HEK293 (cell line): ENCODE measurements around the gene ITSN1.
A peak's percentile ranks its signal among the peaks of the same experiment; 100 is the strongest.
"Not testable (repeated sequence)": the region's sequence is repeated elsewhere in the genome, so short reads cannot be mapped to it uniquely, and the experiment has no call there.

Experiments
- CTCF ChIA-PET: fragments of 350-600 bp; formaldehyde crosslinking; extraction: SDS; loops from one replicate; lab custom pipeline; 2021; ENCODE audit warnings: antibody characterized with exemption; lab: Yijun Ruan, JAX
- POLR2A ChIA-PET: fragments of 300-600 bp; formaldehyde crosslinking; extraction: SDS; loops from one replicate; lab custom pipeline; 2020; ENCODE audit warnings: antibody characterized with exemption, inconsistent platforms; lab: Yijun Ruan, JAX
- H3K27ac ChIP-seq: fragments of 200-500 bp; sonication (Bioruptor generic); 2 replicates; pipeline ENCODE4 v1.5.1; 2014; ENCODE audit warnings: low read depth, low read length, control low read depth, inconsistent platforms; ENCODE audit errors: extremely low read depth
- H3K36me3 ChIP-seq, 2 experiments: fragments of 200-500 bp in 1 of 2; sonication (Bioruptor generic) in 1 of 2; 1 replicate in 1 of 2; 2 replicates in 1 of 2; pipeline ENCODE4 v1.5.1; 2014 to 2017; ENCODE audit warnings: inconsistent platforms in 2 of 2, low read length in 2 of 2; ENCODE audit not compliant: control insufficient read depth in 2 of 2, insufficient read depth in 1 of 2
- H3K4me1 ChIP-seq: fragments of 200-500 bp; sonication (Bioruptor generic); 2 replicates; pipeline ENCODE4 v1.5.1; 2014; ENCODE audit warnings: mild to moderate bottlenecking, low read length, inconsistent platforms; ENCODE audit not compliant: control insufficient read depth, insufficient read depth
- H3K4me3 ChIP-seq: 2 replicates; pipeline ENCODE4 v1.5.1; 2011; ENCODE audit warnings: low read depth, mild to moderate bottlenecking, control low read depth, low read length, moderate library complexity
- H3K9me3 ChIP-seq: fragments of 200-500 bp; sonication (Bioruptor generic); 2 replicates; pipeline ENCODE4 v1.5.1; 2014; ENCODE audit warnings: low read depth, low read length, inconsistent platforms; ENCODE audit not compliant: control insufficient read depth, insufficient read depth
- OSR2 ChIP-seq: fragments of 450-650 bp; formaldehyde crosslinking; IDR thresholded peaks from 2 replicates; pipeline ENCODE4 v1.5.1; 2016; ENCODE audit warnings: missing biosample characterization, missing genetic modification characterization
- PRDM10 ChIP-seq: fragments of 450-650 bp; formaldehyde crosslinking; IDR thresholded peaks from 2 replicates; pipeline ENCODE4 v1.5.1; 2016; ENCODE audit warnings: missing biosample characterization, missing genetic modification characterization
- REPIN1 ChIP-seq: fragments of 450-650 bp; formaldehyde crosslinking; IDR thresholded peaks from 2 replicates; pipeline ENCODE4 v1.5.1; 2017; ENCODE audit warnings: missing biosample characterization, missing genetic modification characterization, low read depth
- SETDB1 ChIP-seq: IDR thresholded peaks from one replicate; pipeline ENCODE4 v1.6.1; 2017; ENCODE audit warnings: mild to moderate bottlenecking, low read length, moderate library complexity, mixed read lengths; ENCODE audit not compliant: insufficient read length
- ZNF157 ChIP-seq: fragments of 450-650 bp; formaldehyde crosslinking; IDR thresholded peaks from 2 replicates; pipeline ENCODE4 v1.5.1; 2016; ENCODE audit warnings: missing biosample characterization, missing genetic modification characterization
- ZNF26 ChIP-seq: fragments of 450-650 bp; formaldehyde crosslinking; IDR thresholded peaks from 2 replicates; pipeline ENCODE4 v1.5.1; 2016; ENCODE audit warnings: missing biosample characterization, missing genetic modification characterization
- ZNF449 ChIP-seq: fragments of 450-650 bp; formaldehyde crosslinking; IDR thresholded peaks from 2 replicates; pipeline ENCODE4 v1.5.1; 2017; ENCODE audit warnings: missing biosample characterization, mild to moderate bottlenecking, missing genetic modification characterization, moderate library complexity
- ZNF544 ChIP-seq: fragments of 450-650 bp; formaldehyde crosslinking; IDR thresholded peaks from 2 replicates; pipeline ENCODE4 v1.5.0; 2017; ENCODE audit warnings: missing biosample characterization, missing genetic modification characterization
- ZNF571 ChIP-seq: fragments of 450-650 bp; formaldehyde crosslinking; IDR thresholded peaks from 2 replicates; pipeline ENCODE4 v1.5.0; 2017; ENCODE audit warnings: missing biosample characterization, missing genetic modification characterization
- ZNF585B ChIP-seq: fragments of 450-650 bp; formaldehyde crosslinking; IDR thresholded peaks from 2 replicates; pipeline ENCODE4 v1.5.1; 2016; ENCODE audit warnings: missing biosample characterization, missing genetic modification characterization
- ZNF660 ChIP-seq: fragments of 450-650 bp; IDR thresholded peaks from 2 replicates; pipeline ENCODE4 v1.5.1; 2018; ENCODE audit warnings: missing biosample characterization, mild to moderate bottlenecking, missing genetic modification characterization
- ZSCAN4 ChIP-seq: fragments of 450-650 bp; formaldehyde crosslinking; IDR thresholded peaks from 2 replicates; pipeline ENCODE4 v1.5.1; 2017; ENCODE audit warnings: missing biosample characterization, missing genetic modification characterization

Gene ITSN1

GRCh38 chr21:33861125-33861524, 218.8 kb downstream of the ITSN1 start:
- Histone ChIP-seq H3K27ac (no peak overlapping the region), H3K9me3 (no peaks in the 10 kb centered on the region)
- POLR2A ChIA-PET: no interaction called here
- TF ChIP-seq ZNF26 (tag by site-specific recombination) (no peak), PRDM10 (tag by site-specific recombination) (no peak), ZNF585B (tag by site-specific recombination) (no peak), ZSCAN4 (tag by site-specific recombination) (no peak), ZNF449 (tag by site-specific recombination) (no peak), REPIN1 (tag by site-specific recombination) (no peak), ZNF571 (tag by site-specific recombination) (no peak), SETDB1 (no peak), OSR2 (tag by site-specific recombination) (no peak), ZNF660 (tag by site-specific recombination) (no peak)
- TF ChIP-seq, all 188 proteins: peak for 0
- no peak overlapping the region for H3K4me3 ChIP-seq
- H3K4me1 ChIP-seq: no peaks in the 10 kb centered on the region
- H3K36me3 ChIP-seq: no peaks in the 10 kb centered on the region
- CTCF ChIA-PET: interaction anchor here (0.6 kb wide), 1 partner anchor 117 kb away, joined by 3 read pairs; no protein-coding TSS in a partner anchor

- H3K9me3 ChIP-seq, POLR2A ChIA-PET, H3K4me3 ChIP-seq, H3K27ac ChIP-seq, H3K4me1 ChIP-seq, H3K36me3 ChIP-seq: not testable (repeated sequence)
- CTCF ChIA-PET: interaction anchor here (0.6 kb wide), 2 partner anchors 102 to 112 kb away, joined by 3 to 5 read pairs; no protein-coding TSS in a partner anchor
These were observed 220.9 kb downstream of the ITSN1 start for GRCh38 chr21:33863191-33863590.

GRCh38 chr21:33864150-33864549, 221.8 kb downstream of the ITSN1 start:
- TF ChIP-seq ZNF157 (tag by site-specific recombination) (peak; percentile 99), ZNF544 (tag by site-specific recombination) (no peak)
- TF ChIP-seq, all 188 proteins: peak for 1
- ChIA-PET CTCF (interaction anchor here (0.5 to 1.1 kb wide), 4 partner anchors 31 to 487 kb away, joined by 3 to 4 read pairs (median 4); no protein-coding TSS in a partner anchor), POLR2A (no interaction called here)
- Histone ChIP-seq H3K4me1 (no peaks in the 10 kb centered on the region), H3K36me3 (no peaks in the 10 kb centered on the region), H3K4me3 (no peak overlapping the region), H3K9me3 (no peaks in the 10 kb centered on the region), H3K27ac (no peak overlapping the region)
